ENCODE data around the gene SS18L1. TPM values are rescaled to one million over a fixed set of nuclear protein-coding genes. Genes with fewer than 3 reads are reported as not detected.
"Not testable (repeated sequence)": the region's sequence is repeated elsewhere in the genome, so short reads cannot be mapped to it uniquely, and the experiment has no call there.

The SS18L1 gene
- total RNA-seq, 1 donor: 8.9 TPM

- DNase-seq (ENCODE audit: low read depth): peak; percentile 59
- TF ChIP-seq CTCF (IDR thresholded peaks at IDR 0.05; ENCODE audit: insufficient read depth, low read length): no peak
- H3K4me3 ChIP-seq (ENCODE audit: low read depth, low read length): peak overlapping the region; percentile 77
Observed at GRCh38 chr20:62143957-62144825, 622 bp downstream of the SS18L1 start.

- H3K4me3 ChIP-seq (ENCODE audit: low read depth, low read length): no peak overlapping the region
Observed at GRCh38 chr20:62145688-62146018, 2.1 kb downstream of the SS18L1 start.

GRCh38 chr20:62146019-62146755, 2.6 kb downstream of the SS18L1 start:
- no peak for DNase-seq (ENCODE audit: low read depth)
- H3K4me3 ChIP-seq (ENCODE audit: low read depth, low read length): no peak overlapping the region
- TF ChIP-seq CTCF (IDR thresholded peaks at IDR 0.05; ENCODE audit: insufficient read depth, low read length): no peak

More at GRCh38 chr20:62145688-62146018, 2.1 kb downstream of the SS18L1 start:
- no peak for TF ChIP-seq CTCF (IDR thresholded peaks at IDR 0.05; ENCODE audit: insufficient read depth, low read length)
- DNase-seq (ENCODE audit: low read depth): no peak

- no peak overlapping the region for H3K4me3 ChIP-seq (ENCODE audit: low read depth, low read length)
- DNase-seq (ENCODE audit: low read depth): no peak
- no peak for TF ChIP-seq CTCF (IDR thresholded peaks at IDR 0.05; ENCODE audit: insufficient read depth, low read length)
Observed at GRCh38 chr20:62147125-62147524, 3.6 kb downstream of the SS18L1 start.

GRCh38 chr20:62147528-62147927, 4.0 kb downstream of the SS18L1 start:
- DNase-seq (ENCODE audit: low read depth): no peak
- TF ChIP-seq CTCF (IDR thresholded peaks at IDR 0.05; ENCODE audit: insufficient read depth, low read length): no peak
- H3K4me3 ChIP-seq (ENCODE audit: low read depth, low read length): no peak overlapping the region

- DNase-seq (ENCODE audit: low read depth); H3K4me3 ChIP-seq (ENCODE audit: low read depth, low read length): not testable (repeated sequence)
Observed at GRCh38 chr20:62148383-62148782, 4.8 kb downstream of the SS18L1 start.

GRCh38 chr20:62148908-62149314, 5.3 kb downstream of the SS18L1 start:
- no peak overlapping the region for H3K4me3 ChIP-seq (ENCODE audit: low read depth, low read length)
- DNase-seq (ENCODE audit: low read depth): no peak
- TF ChIP-seq CTCF (IDR thresholded peaks at IDR 0.05; ENCODE audit: insufficient read depth, low read length): no peak

Data from fibroblast of the aortic adventitia (primary cell).